ENCODE data around the gene EPB42.
"Not testable (repeated sequence)": the region's sequence is repeated elsewhere in the genome, so short reads cannot be mapped to it uniquely, and the experiment has no call there.

The EPB42 gene

GRCh38 chr15:43239732-43240491, 19.1 kb upstream of the EPB42 start:
- DNase-seq = no peak

DNA sequence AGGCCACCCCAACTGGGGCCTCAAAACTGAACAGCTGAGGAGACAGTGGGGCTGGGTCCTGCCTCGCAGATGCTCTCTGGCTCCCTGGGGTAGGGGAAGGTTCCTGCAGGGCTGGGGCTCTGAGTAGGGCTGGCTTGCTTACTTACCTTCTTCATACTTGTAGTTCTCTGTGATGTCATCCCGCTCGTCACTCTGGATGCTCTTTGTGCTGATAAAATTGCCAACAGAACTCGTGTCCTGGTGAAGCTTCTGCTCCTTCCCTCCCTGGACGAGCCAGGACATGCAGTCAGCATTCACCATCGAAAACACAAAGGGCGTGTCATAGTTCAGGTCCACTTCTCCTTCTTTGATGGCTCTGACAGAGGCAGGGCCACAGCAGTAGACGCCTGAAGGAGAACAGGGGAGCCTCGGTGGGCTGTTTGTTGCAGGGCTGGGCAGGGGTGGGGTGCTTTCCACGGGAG, 17.9 kb upstream of the EPB42 start:
- DNase-seq = no peak

- no peak for DNase-seq
These were observed 17.1 kb upstream of the EPB42 start for GRCh38 chr15:43237842-43238470.

DNA sequence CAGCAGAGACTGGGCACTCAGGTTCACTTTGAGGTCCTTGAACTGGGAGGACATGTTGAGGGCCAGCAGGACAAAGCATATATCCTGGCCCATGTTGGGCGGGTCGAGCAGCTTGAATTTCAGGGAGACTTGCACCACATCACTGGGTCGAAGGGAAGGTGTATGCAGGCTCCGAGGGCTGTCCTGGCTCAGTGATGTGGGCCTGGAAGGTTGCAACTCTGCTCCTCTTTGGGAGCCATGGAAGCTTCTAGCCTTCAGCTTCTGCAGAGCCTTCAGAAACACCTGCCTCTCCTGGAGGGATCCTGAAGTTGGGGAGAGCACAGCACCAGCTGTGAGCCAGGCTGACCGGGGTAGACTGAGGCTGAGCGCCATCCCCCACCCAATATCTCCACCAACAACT, 14.7 kb upstream of the EPB42 start:
- no peak for DNase-seq

- no peak for DNase-seq
These were observed 11.6 kb upstream of the EPB42 start for GRCh38 chr15:43232289-43232874.

- DNase-seq = no peak
These were observed 9.9 kb upstream of the EPB42 start for GRCh38 chr15:43230640-43231115.

- DNase-seq = no peak
These were observed 9.2 kb upstream of the EPB42 start for GRCh38 chr15:43229977-43230376.

DNA sequence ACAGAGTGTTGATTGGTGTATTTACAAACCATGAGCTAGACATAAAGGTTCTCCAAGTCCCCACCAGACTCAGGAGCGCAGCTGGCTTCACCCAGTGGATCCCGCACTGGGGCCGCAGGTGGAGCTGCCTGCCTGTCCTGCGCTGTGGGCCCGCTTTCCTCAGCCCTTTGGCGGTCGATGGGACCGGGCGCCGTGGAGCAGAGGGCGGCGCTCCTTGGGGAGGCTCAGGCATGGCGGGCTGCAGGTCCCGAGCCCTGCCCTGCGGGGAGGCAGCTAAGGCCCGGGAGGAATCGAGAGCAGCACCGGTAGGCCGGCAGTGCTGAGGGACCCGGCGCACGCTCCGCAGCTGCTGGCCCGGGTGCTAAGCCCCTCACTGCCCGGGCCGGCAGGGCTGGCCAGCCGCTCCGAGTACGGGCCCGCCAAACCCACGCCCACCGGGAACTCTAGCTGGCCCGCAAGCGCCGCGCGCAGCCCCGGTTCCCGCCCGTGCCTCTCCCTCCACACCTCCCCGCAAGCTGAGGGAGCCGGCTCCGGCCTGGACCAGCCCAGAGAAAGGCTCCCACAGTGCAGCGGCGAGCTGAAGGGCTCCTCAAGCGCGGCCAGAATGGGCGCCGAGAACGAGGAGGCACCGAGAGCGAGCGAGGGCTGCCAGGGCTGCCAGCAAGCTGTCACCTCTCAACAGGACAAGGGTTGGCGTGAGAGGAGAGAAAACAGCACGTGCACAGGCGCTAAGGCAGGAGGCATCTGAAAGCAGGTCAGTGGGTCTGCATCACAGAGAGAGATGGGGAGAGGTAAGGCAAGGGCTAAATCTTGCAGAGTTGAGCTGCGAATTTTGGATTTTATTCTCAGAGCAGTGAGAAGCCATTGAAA, 5.9 kb upstream of the EPB42 start:
- DNase-seq = no peak

- DNase-seq = not testable (repeated sequence)
These were observed 5.1 kb upstream of the EPB42 start for GRCh38 chr15:43225950-43226255.

GRCh38 chr15:43225201-43225949, 4.6 kb upstream of the EPB42 start:
- DNase-seq = no peak

DNA sequence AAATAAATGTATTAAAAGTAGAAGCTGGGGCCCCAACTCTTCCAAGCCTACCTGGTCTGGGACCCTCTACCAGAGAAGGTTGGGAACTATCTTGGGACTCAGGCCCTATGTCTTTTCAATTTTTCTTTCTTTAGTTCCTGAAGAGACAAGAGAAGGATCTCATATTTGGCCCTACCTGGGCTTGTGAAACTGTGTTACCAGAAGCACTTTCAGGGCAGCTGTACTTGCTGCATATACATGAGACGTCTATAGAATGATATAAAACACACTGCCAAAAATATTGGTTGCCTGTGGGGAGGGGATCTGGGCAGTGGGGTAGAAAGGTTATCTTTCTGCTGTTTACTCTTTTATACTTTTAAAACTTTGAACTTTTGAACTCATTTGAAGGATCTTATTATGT, 604 bp upstream of the EPB42 start:
- no peak for DNase-seq

DNA sequence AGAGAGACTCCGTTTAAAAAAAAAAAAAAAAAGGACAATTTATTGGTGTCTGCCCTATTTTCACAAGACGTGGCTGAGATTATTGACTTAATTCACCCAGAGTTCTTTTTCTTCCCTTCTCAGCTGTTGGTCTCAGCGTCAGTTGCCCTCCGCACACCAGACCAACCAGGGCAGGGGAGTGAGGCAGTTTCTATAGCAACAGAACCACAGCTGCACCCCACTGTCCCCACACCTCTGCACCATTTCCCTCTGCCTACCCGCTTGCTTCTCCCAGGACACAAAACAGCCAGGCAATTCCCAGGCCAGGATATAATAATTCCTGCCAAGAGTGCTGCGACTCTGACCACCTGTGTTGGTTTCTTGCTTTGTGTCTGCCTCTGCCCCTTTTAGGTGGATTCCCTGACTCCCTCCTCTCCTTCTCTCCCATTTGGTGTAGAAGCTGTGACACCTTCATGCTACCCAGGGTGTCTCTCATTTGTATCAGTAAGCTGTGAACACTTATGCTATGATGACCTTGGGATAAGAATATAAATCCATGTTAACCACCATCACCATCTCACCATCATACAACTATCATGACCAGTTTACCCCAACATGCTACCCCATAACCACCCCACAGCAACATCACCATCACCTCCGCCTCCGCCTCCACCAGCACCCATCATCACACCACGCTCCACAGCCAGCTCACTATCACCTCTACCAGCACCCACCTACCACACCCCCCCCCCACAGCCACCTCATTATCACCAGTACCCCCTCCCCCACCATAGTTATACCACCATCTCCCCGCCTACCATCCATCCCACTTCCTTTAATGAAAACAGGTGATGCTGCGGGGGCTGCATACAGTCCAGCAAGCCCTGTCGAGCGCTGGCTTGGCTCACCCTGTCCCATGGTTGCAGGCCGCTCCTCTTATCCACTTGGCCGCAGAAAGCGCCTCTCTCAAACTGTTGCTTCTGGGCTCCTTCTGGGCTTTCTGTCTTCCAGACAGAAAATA, 589 bp downstream of the EPB42 start:
- DNase-seq = no peak

DNA sequence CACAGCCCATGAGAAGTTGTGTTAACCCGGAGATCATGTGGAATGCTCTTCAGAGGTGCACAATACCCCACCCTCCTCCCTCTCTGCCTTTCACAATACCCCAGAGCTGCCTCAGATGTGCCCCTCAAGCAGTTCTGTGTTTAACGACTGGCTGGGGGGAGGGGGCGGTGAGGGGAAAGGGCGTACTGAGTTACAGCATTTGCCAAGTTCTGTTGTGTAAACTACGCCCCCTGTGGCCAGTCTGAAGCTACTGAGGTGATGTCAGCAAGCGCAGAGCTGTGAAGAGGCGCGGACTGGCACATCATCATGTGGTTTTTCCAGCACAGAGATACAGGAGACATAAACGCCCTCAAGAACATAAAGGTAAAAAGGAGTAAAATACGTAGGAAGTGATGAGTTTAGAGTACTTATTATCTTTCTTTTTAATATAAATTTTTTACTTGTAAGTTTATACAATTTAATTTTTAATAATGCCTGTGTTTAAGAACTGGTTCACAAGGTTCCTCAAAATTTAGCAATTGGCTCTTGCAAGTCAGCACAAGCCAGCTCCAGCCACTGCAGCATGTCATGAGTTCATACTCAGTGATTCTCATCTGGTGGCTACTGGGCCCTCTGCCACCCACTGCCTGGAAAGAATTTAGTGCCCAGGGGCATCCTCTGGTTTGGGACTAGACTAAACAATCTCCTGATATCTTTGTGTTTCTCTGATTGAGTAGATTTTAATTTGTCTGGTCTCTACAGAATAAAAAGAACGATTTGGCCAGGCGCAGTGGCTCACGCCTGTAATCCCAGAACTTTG, 1.7 kb downstream of the EPB42 start:
- DNase-seq = no peak

- no peak for DNase-seq
These were observed 4.9 kb downstream of the EPB42 start for GRCh38 chr15:43215961-43216360.

DNA sequence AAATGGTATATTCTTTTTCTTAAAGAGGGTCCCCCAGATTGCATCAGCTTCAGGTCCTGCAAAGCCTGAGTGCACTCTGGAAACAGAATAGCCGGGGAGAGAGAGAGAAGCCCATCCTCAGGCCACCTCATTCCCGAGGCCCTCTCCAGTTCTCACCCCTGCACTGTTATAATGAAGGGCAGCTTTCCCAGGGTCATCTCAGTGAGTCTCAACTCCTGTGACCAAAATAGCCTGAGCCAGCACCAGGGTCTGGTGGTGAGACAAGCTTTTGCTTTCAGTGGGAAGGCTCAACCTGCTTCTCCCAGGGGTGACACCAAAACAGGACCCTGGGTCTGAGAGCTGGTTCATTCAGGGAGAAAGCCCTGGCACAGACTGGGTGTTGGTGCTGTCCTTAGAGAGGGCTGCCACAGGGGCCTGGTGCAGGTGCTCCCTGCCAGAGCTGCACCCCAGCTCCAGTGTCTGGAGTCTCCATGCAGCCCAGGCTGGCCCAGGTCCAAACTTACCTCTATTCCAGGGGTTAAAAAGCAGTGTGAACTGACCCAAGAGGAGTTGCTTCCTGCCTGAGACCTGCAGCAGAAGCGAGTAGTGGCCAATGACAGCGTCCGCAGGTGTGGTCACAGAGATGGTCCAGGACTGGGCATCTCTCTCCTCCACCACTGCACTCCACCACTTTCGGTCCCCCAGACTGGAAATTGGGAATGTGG, 6.1 kb downstream of the EPB42 start:
- DNase-seq = no peak

- no peak for DNase-seq
These were observed 6.6 kb downstream of the EPB42 start for GRCh38 chr15:43214169-43214568.

GRCh38 chr15:43213466-43213865, 7.4 kb downstream of the EPB42 start:
- no peak for DNase-seq

DNA sequence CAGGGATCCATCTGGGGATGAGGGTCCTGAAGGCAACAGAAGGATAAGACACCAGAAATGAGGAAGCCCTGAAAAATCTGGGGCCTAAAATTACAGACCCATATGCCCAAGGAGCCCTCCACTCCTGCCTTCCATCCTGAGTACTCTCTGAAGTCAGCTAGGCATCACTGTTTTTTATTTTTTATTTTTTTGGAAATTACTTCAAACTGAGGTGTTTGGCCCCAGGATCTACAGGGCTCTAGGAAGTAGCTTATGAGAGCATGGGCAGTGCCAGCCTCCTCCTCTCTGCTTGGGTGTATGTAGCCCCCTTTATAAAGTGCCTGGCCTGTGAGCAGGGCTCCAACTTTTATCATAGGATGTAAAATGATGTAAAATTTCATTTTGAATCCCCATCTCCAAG, 7.9 kb downstream of the EPB42 start:
- DNase-seq = no peak

DNA sequence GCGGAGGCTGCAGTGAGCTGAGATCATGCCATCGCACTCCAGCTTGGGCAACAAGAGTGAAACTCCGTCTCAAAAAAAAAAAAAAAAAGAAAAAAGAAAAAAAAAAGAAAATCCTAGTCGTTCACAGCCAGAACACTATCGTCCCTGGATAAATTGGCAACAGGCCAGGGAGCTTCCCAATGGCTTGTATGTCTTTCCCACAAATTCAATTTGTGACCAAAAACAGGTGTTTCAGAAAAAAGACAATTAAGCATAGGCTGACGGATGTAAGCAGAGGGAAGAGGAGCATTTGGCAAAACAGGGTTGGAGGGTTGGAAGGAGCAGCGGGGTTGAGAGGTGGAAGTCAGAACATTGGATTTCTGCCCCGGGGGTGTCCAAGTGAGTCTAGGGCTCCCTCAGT, 8.5 kb downstream of the EPB42 start:
- no peak for DNase-seq

- DNase-seq = no peak
These were observed 9.5 kb downstream of the EPB42 start for GRCh38 chr15:43211224-43211735.
